GM18951 (cell line): Measurements from ENCODE around the gene SYTL3.

Experiments
- POLR2A ChIP-seq: IDR thresholded peaks from 4 replicates; pipeline ENCODE4 v1.6.1; 2011; ENCODE audit warnings: mild to moderate bottlenecking; ENCODE audit not compliant: insufficient read length, insufficient read depth; ENCODE audit errors: extremely low read depth
- in situ Hi-C: fragments of 300-500 bp; cut with MboI; formaldehyde crosslinking; loops from one replicate; pipeline ENCODE4 v1.12.0; 2022; ENCODE audit warnings: low sequenced_read_pairs, mixed read lengths, inconsistent platforms; ENCODE audit not compliant: unreplicated experiment

SYTL3 gene

DNA sequence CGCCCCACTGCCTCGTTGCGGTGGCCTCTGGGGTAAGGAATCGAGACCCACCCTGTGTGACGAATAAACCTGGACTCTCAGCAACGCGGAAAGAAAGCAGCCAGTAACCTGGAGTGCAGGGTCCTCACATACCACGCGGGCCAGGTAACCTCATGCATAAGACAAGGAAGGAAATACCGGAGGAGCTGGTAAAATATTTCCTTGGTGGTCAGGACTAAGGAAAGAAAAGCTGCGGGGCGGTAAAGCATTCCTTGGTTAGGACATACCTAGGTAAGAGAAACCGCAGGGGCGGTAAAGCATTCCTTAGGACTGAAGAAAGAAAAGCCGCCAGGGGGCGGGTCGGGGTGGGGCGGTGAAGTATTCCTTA, 80.7 kb downstream of the SYTL3 start:
- in situ Hi-C loops: no loop called here
- no peak for TF ChIP-seq POLR2A

DNA sequence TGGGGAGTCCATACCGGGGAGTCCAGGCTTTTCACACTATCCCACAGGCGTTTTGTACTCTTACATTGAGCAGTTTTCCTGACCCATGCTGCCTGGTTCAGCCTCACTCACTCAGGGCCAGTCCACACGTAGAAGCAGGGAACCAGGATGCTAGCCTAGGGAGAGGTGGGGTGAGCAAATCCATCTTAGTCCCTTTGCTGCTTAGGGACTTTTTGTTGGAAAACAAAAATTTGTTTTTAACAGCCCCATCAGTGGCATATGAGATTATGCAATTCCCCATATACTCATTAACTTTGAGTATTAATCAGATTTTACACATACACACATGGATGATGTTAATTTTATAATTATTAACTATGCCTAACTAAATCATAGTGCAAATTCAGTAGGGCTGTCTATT, 85.2 kb downstream of the SYTL3 start:
- in situ Hi-C loops: no loop called here
- TF ChIP-seq POLR2A: no peak

GRCh38 chr6:158737082-158737709, 87.3 kb downstream of the SYTL3 start:
- in situ Hi-C loops: no loop called here
- TF ChIP-seq POLR2A: no peak

- in situ Hi-C loops: no loop called here
- no peak for TF ChIP-seq POLR2A
Observed at GRCh38 chr6:158737710-158738615, 88.1 kb downstream of the SYTL3 start.

DNA sequence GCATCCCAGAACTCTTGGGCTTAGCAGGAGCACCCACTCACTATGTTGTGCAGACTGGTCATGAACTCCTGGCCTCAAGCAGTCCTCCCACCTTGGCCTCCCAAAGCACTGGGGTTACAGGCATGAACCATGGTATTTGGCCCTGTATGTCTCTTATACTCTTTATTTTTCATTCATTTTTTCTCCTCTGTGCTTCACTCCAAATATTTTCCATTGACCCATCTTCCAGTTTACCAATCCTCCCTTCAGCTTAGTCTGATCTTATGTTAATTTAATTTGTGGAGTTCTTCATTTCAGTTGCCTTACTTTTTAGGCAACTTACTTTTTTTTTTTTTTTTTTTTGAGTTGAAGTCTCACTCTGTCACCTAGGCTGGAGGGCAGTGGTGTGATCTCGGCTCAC, 89.8 kb downstream of the SYTL3 start:
- in situ Hi-C loops: no loop called here
- TF ChIP-seq POLR2A: no peak

DNA sequence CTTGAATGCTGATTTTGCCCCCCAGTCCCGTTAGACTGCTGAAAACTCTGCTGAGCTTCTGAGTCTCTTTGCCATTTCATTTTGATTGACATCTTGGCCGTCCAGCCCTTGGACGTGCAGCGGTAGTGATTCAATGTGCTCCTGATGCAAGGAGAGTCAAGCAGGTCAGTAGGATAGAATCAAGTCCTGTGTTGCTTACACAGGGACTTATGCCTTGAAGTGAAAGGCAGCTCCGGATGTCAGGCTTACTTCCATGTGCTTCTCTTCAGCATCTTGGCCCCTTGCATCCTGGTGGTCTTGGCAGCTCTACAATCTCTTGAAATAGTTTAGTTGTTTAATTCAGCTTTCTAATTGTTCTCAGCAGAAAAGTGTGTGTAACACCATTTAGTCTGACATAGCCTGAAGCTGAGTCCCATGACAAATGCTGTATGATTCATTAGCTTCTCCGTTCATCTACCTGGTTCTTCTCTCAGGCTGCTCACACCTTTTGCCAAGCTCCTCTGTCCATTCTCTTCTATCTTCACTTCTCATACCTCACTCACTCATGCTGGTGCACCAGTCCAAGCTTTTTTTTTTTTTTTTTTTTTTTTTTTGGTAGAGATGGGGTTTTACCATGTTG, 93.3 kb downstream of the SYTL3 start:
- no peak for TF ChIP-seq POLR2A
- in situ Hi-C loops: no loop called here

DNA sequence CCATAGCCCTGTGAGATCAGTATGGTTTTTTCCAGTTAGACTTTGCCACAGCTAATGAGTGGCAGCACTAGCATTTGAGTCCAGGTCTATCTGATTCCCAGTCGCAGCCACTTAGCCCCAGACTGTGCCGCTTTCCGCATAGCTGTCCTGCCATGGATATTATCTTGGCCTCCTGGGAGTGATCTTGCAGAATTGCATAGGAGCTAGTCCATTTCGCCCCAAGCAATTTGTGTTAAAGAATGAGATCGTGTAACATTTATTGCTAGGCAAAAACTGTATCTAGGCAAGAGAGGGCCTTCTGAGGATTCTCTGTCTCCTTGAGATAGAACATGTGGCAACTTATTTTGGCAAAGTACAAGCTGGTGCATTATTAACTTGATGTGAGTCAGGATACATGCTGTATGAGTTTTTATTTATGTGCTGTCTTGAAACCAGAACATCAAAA, 95.2 kb downstream of the SYTL3 start:
- no peak for TF ChIP-seq POLR2A
- in situ Hi-C loops: no loop called here

DNA sequence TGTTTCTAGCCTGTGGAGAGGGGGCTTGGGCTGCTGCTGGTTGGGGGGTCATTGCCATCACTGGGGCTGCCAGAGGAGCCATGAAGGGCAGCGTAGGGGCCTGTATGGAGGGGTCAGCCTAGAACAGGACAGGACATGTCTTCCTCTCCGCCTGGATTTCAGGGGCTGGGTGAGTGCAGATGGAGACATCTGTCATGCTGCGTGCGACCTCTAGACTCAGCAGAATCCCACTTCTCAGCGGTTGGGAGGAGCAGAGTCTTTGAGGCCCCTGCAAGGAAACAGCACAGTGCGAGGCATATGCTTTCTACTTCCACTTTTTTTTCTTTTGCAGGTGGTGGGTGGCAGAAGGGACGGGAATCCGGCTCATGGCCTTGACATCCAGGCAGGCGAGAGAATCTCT, 101.4 kb downstream of the SYTL3 start:
- no peak for TF ChIP-seq POLR2A
- in situ Hi-C loops: no loop called here

DNA sequence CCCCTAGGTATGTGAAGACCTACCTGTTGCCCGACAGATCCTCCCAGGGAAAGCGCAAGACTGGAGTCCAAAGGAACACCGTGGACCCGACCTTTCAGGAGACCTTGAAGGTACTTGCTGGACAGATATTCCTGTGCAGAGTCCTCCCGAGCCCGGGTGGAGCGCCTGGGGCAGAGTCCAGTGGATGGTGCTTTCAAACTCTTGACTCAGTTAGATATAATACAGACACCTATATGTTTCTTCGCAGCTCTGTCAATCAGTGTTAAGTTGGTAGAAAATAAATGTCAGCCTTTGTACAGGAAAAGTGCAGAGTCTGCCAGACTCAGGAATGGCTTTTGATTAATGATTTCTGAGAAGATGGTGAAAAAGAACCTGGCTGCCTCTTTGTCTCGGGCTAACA, 102.1 kb downstream of the SYTL3 start:
- TF ChIP-seq POLR2A: no peak
- in situ Hi-C loops: no loop called here

DNA sequence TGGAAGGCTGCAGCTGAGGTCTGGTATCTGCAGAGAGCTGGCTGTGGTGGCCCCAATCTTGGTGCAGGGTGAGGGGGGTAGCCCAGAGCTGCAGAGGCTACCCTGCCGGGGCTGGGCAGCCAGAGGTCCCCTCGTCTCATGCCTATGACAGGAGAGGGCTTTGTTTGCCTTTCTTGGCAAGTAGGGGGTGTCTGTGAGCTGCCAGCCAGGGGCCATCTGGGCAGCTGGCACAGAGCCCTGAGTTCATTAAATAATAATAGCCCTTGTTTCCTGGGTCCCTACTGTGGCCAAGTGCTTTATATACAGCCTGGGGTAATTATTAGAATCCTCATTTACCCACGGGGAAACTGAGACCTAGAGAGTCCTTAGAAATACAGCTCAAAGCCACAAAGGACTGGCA, 102.8 kb downstream of the SYTL3 start:
- no peak for TF ChIP-seq POLR2A
- in situ Hi-C loops: no loop called here

GRCh38 chr6:158753811-158754210, 104.0 kb downstream of the SYTL3 start:
- in situ Hi-C loops: no loop called here

GRCh38 chr6:158754738-158755137, 104.9 kb downstream of the SYTL3 start:
- no peak for TF ChIP-seq POLR2A
- in situ Hi-C loops: no loop called here

More at GRCh38 chr6:158753811-158754210, 104.0 kb downstream of the SYTL3 start:
- no peak for TF ChIP-seq POLR2A

DNA sequence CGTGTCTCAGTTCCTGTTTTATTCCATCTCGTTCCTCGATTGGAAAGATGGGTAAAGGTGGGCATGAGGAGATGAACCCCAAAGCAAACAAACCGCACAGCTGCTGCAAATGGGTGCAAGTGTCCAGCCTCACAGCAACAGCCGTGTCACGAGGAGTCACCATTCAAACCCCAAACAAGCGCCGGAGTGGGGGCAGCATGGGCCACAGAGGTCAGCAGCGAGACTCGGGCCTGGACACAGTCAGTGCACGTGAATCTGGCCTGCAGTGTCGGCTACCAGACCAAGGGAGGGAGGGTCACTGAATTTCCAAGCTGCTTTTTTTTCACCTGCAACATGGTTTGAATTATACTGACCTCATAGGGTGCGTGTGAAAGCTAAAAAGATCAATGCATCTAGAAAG, 105.8 kb downstream of the SYTL3 start:
- in situ Hi-C loops: no loop called here

More for the DNA sequence above, 105.8 kb downstream of the SYTL3 start:
- TF ChIP-seq POLR2A: no peak
